Gastrocnemius medialis (tissue), 4 donors: ENCODE data around the gene LPAR6. TPM values are rescaled to one million over a fixed set of nuclear protein-coding genes. Genes with fewer than 3 reads are reported as not detected.
"Not testable (repeated sequence)": the region's sequence is repeated elsewhere in the genome, so short reads cannot be mapped to it uniquely, and the experiment has no call there.

ENCODE experiments used
- ATAC-seq, 2 donors: fragments of 150-250 bp; one replicate each; pipeline ENCODE4 v1.9.1; 2016
- DNase-seq, 2 donors: peaks; one replicate each; pipeline ENCODE4 v3.0.0-alpha.2; 2019
- H3K27ac ChIP-seq, 4 donors: fragments of 200-600 bp; sonication (generic); 1 replicate in 1 of 4; 2 replicates in 3 of 4; pipeline ENCODE4 v1.5.1; 2016 to 2018; ENCODE audit warnings: mild to moderate bottlenecking in 2 of 4, moderate library complexity in 1 of 4
- H3K27me3 ChIP-seq, 3 donors: fragments of 200-600 bp; sonication (generic) in 2 of 3; 1 replicate in 1 of 3; 2 replicates in 2 of 3; pipeline versions ENCODE4 v1.5.1 to v1.6.0; 2016 to 2019; ENCODE audit warnings: mild to moderate bottlenecking in 1 of 3, moderate library complexity in 1 of 3
- H3K36me3 ChIP-seq, 2 donors: fragments of 200-600 bp; sonication (generic) in 1 of 2; one replicate each; pipeline ENCODE4 v1.5.1; 2017 to 2018
- H3K4me1 ChIP-seq, 2 donors: fragments of 200-600 bp; sonication (generic) in 1 of 2; one replicate each; pipeline ENCODE4 v1.5.1; 2016 to 2017; ENCODE audit warnings: mild to moderate bottlenecking in 2 of 2
- H3K4me3 ChIP-seq, 4 donors: fragments of 200-600 bp; sonication (generic) in 3 of 4; 1 replicate in 1 of 4; 2 replicates in 3 of 4; pipeline ENCODE4 v1.5.1; 2016 to 2019; ENCODE audit warnings: mild to moderate bottlenecking in 2 of 4
- H3K9me3 ChIP-seq, 3 donors: fragments of 200-600 bp; sonication (generic) in 2 of 3; 1 replicate in 1 of 3; 2 replicates in 2 of 3; pipeline ENCODE4 v1.5.1; 2016 to 2019
- CTCF ChIP-seq, 5 experiments: fragments of 450-650 bp in 3 of 5; fragments of 200-600 bp in 2 of 5; sonication (generic) in 2 of 5; IDR thresholded peaks in 4 of 5; conservative IDR thresholded peaks in 1 of 5; 1 replicate in 4 of 5; 2 replicates in 1 of 5; pipeline ENCODE4 v1.5.1; 2016 to 2019; ENCODE audit warnings: antibody characterized with exemption in 5 of 5, mild to moderate bottlenecking in 3 of 5, moderate library complexity in 3 of 5
- POLR2A ChIP-seq, 2 donors: fragments of 450-650 bp; IDR thresholded peaks; one replicate each; pipeline ENCODE4 v1.6.1; 2017; ENCODE audit warnings: antibody characterized with exemption in 2 of 2, mild to moderate bottlenecking in 2 of 2, moderate library complexity in 2 of 2
- in situ Hi-C, 4 donors: fragments of 200-750 bp; cut with MboI; loops; one replicate each; pipeline versions ENCODE4 v1.15.0 to v1.8.0; 2017; ENCODE audit warnings: low sequenced_read_pairs in 4 of 4
- intact Hi-C: fragments of 100-400 bp; cut with DNase I; formaldehyde crosslinking; loops from one replicate; pipeline ENCODE4 v1.15.1; 2023; ENCODE audit warnings: low total_unique reads
- total RNA-seq, 4 donors: library from RNA; depleted of rRNA; stranded (reverse); fragments of >200 nt; gene quantifications; one replicate each; pipeline versions ENCODE4 v1.1.0 to v1.2.3, GENCODE V29; 2016

LPAR6 gene
- total RNA-seq, 4 donors from 2014 or later, result 4.1 to 20.6 (median 6.1) TPM

- Histone ChIP-seq H3K4me3 (no peak overlapping the region), H3K36me3 (no peaks in the 10 kb centered on the region), H3K27me3 (no peaks in the 10 kb centered on the region), H3K9me3 (no peaks in the 10 kb centered on the region), H3K27ac (no peak overlapping the region), H3K4me1 (peaks cover 0 to 5% of the 10 kb centered on the region in 2 donors)
- no peak for TF ChIP-seq POLR2A (IDR thresholded peaks at IDR 0.05)
- TF ChIP-seq CTCF (IDR thresholded peaks at IDR 0.05 in 4 of 5, conservative IDR thresholded peaks at IDR 0.05 in 1 of 5), result no peak
- intact Hi-C loops, result no loop called here
- in situ Hi-C loops, result loop anchor here in 1 of 4 donors (25.0 kb wide), 1 partner anchor 163 kb away; no protein-coding TSS in a partner anchor
- DNase-seq (no peak), ATAC-seq (no peak)
These were observed 11.3 kb upstream of the LPAR6 start for GRCh38 chr13:48424212-48424611.

- H3K4me3 ChIP-seq, H3K36me3 ChIP-seq, intact Hi-C loops, H3K27me3 ChIP-seq, H3K9me3 ChIP-seq, DNase-seq, ATAC-seq, H3K4me1 ChIP-seq, H3K27ac ChIP-seq: not testable (repeated sequence)
- in situ Hi-C loops, result loop anchor here in 1 of 4 donors (25.0 kb wide), 1 partner anchor 165 kb away; no protein-coding TSS in a partner anchor
These were observed 9.1 kb upstream of the LPAR6 start for GRCh38 chr13:48422003-48422402.

- no peak for TF ChIP-seq POLR2A (IDR thresholded peaks at IDR 0.05)
- TF ChIP-seq CTCF (IDR thresholded peaks at IDR 0.05 in 4 of 5, conservative IDR thresholded peaks at IDR 0.05 in 1 of 5), result no peak
- in situ Hi-C loops, result loop anchor here in 1 of 4 donors (25.0 kb wide), 1 partner anchor 172 kb away; no protein-coding TSS in a partner anchor
- Histone ChIP-seq H3K9me3 (no peaks in the 10 kb centered on the region), H3K27ac (no peak overlapping the region), H3K36me3 (peaks cover 0 to 7% of the 10 kb centered on the region in 2 donors), H3K27me3 (no peaks in the 10 kb centered on the region), H3K4me3 (no peak overlapping the region), H3K4me1 (no peaks in the 10 kb centered on the region)
- DNase-seq, result no peak
- ATAC-seq, result no peak
- intact Hi-C loops, result no loop called here
These were observed 2.6 kb upstream of the LPAR6 start for GRCh38 chr13:48415516-48415915.

GRCh38 chr13:48414501-48414900, 1.6 kb upstream of the LPAR6 start:
- Histone ChIP-seq H3K36me3 (peaks cover 0 to 7% of the 10 kb centered on the region in 2 donors), H3K9me3 (no peaks in the 10 kb centered on the region), H3K4me1 (no peaks in the 10 kb centered on the region), H3K4me3 (no peak overlapping the region), H3K27ac (no peak overlapping the region), H3K27me3 (no peaks in the 10 kb centered on the region)
- TF ChIP-seq POLR2A (IDR thresholded peaks at IDR 0.05) (no peak), CTCF (IDR thresholded peaks at IDR 0.05 in 4 of 5, conservative IDR thresholded peaks at IDR 0.05 in 1 of 5) (no peak)
- in situ Hi-C loops, result loop anchor here in 1 of 4 donors (25.0 kb wide), 1 partner anchor 173 kb away; no protein-coding TSS in a partner anchor
- intact Hi-C loops, result loop anchor here (5.0 kb wide), 1 partner anchor 78 kb away; no protein-coding TSS in a partner anchor
- no peak for DNase-seq
- no peak for ATAC-seq

GRCh38 chr13:48411841-48412531, 927 bp downstream of the LPAR6 start:
- Histone ChIP-seq H3K4me1 (no peaks in the 10 kb centered on the region), H3K36me3 (peaks cover 0 to under 1% of the 10 kb centered on the region in 2 donors), H3K27me3 (no peaks in the 10 kb centered on the region), H3K9me3 (no peaks in the 10 kb centered on the region), H3K4me3 (peak overlapping the region; percentile 46 to 52 (median 50)), H3K27ac (peak overlapping the region; percentile 49 to 70 (median 62))
- TF ChIP-seq CTCF (IDR thresholded peaks at IDR 0.05 in 4 of 5, conservative IDR thresholded peaks at IDR 0.05 in 1 of 5) (no peak), POLR2A (IDR thresholded peaks at IDR 0.05) (no peak)
- in situ Hi-C loops, result loop anchor here in 1 of 4 donors (25.0 kb wide), 1 partner anchor 175 kb away; no protein-coding TSS in a partner anchor
- no peak for DNase-seq
- intact Hi-C loops, result loop anchor here (5.0 kb wide), 1 partner anchor 80 kb away; no protein-coding TSS in a partner anchor
- ATAC-seq, result no peak
